RPMI8226 (cell line): Measurements from ENCODE around the gene FAT1.
"Not testable (repeated sequence)": the region's sequence is repeated elsewhere in the genome, so short reads cannot be mapped to it uniquely, and the experiment has no call there.

Source experiments
- DNase-seq: peaks from one replicate; pipeline ENCODE4 v3.0.0-alpha.2; 2015

FAT1 gene, protein sequence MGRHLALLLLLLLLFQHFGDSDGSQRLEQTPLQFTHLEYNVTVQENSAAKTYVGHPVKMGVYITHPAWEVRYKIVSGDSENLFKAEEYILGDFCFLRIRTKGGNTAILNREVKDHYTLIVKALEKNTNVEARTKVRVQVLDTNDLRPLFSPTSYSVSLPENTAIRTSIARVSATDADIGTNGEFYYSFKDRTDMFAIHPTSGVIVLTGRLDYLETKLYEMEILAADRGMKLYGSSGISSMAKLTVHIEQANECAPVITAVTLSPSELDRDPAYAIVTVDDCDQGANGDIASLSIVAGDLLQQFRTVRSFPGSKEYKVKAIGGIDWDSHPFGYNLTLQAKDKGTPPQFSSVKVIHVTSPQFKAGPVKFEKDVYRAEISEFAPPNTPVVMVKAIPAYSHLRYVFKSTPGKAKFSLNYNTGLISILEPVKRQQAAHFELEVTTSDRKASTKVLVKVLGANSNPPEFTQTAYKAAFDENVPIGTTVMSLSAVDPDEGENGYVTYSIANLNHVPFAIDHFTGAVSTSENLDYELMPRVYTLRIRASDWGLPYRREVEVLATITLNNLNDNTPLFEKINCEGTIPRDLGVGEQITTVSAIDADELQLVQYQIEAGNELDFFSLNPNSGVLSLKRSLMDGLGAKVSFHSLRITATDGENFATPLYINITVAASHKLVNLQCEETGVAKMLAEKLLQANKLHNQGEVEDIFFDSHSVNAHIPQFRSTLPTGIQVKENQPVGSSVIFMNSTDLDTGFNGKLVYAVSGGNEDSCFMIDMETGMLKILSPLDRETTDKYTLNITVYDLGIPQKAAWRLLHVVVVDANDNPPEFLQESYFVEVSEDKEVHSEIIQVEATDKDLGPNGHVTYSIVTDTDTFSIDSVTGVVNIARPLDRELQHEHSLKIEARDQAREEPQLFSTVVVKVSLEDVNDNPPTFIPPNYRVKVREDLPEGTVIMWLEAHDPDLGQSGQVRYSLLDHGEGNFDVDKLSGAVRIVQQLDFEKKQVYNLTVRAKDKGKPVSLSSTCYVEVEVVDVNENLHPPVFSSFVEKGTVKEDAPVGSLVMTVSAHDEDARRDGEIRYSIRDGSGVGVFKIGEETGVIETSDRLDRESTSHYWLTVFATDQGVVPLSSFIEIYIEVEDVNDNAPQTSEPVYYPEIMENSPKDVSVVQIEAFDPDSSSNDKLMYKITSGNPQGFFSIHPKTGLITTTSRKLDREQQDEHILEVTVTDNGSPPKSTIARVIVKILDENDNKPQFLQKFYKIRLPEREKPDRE (N-terminal part only)

GRCh38 chr4:186723292-186724057 lies at the start of gene FAT1:
TSS of gene FAT1 (minus strand) at chr4:186723856. CDS start at chr4:186709827, 14,029 bp downstream.
- DNase-seq = no peak

GRCh38 chr4:186772936-186773487 lies 49.4 kb upstream of the FAT1 start:
- no peak for DNase-seq

DNA sequence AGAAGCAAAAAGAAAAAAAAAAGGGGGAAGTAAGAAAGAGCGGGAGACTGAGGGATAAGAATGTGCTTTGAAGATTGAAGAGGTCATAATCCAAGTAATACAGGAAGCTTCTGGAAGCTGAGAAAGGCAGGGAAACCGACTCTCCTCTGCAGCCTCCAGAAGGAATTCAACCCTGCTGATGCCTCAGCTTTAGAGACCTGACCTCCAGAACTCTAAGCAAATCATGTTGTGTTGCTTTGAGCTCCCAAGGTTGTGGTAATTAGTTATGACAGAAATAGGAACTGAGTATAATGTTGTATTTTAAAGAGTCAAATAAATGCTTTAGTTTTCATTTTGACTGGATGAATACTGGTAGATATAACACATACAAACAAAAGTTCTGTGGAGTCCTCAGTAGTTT lies 48.0 kb upstream of the FAT1 start:
- DNase-seq = no peak

DNA sequence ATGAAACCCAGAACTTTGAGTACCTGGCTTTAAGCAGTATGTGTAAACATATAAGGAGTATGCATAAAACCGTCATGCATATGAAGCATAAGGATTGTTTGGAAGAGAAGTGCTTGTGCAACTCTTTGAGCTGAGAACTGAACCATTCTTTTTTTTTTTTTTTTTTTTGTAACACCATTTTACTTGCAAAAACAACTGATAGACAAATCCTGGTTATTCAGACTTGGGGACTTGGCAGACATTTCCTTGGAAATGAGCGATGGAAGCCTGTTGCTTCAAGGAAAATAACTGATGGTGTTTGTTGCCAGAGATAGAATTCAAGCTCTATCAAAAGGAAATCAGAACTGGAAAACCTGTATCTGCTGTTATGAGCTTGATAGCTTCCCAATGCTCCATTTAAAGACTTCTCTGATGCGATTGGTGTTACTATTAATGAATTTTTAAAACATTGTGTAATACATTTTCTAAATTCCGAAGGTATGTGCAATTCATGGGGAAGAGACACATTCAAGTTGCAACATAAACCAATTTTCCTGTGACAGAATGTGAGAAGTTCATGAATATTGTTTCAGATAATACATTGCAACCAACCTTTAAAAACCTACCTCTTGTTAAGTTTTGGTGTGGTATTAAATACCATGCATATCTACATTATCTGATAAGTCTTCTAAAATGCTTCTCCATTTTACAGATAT lies 47.0 kb upstream of the FAT1 start:
- DNase-seq = no peak

- DNase-seq = no peak
Observed at GRCh38 chr4:186767794-186768193, 44.1 kb upstream of the FAT1 start.

DNA sequence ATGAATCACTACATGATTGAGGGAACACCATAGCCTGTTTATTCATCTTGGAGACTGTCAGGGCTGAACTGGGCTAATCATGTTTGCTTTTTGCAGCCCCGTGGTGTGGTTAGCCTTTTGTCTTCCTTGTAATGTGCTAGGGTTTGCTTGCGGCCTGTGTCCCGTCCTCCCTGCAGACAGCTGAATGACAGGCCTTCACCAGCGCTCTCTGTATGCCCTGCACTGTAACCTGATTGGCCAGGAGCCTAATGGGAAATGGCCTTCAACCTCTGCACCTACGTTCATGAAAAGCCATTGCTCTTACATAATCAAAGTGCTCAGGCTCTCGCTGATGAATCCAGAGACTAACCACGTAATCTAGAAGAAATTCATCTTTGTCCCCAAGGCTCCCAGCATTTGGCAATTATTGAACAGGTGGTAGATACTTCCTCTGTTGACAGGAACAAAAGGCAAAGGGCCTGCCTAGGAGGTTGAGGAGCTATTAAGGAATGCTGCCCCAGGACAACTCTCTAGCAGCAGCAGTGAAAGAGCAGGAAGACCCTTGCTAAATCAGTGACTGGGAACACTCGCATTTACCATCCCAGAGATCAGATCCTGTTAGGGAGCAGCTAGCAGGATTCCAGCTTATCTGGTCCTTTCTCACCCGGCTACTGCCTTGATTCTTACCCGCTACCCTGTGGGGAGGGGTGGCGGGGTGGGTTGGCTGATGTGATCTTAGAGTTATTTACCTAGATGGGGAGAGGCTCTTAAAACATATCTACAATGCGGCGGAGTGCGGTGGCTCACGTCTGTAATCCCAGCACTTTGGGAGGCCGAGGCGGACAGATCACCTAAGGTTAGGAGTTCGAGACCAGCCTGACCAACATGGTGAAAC lies 42.3 kb upstream of the FAT1 start:
- DNase-seq = no peak

- peak; percentile 7 for DNase-seq
Observed at GRCh38 chr4:186765138-186765537, 41.5 kb upstream of the FAT1 start.

DNA sequence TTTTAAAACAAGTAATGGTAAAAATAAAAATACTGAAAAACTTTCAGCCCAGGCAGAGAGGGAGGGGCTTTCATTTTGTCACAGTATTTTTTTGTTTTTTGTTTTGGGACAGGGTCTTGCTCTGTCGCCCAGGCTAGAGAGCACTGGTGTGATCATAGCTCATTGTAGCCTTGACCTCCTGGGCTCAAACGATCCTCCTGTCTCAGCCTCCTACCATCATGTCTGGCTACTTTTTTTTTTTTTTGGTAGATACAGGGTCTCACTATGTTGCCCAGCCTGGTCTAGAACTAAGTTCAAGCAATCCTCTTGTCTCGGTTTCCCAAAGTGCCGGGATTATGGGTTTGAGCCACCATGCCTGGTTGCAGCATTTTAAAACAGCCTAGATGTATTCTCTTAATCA lies 40.8 kb upstream of the FAT1 start:
- no peak for DNase-seq

- no peak for DNase-seq
Observed at GRCh38 chr4:186762865-186763264, 39.2 kb upstream of the FAT1 start.

GRCh38 chr4:186762361-186762760 lies 38.7 kb upstream of the FAT1 start:
- DNase-seq = no peak

DNA sequence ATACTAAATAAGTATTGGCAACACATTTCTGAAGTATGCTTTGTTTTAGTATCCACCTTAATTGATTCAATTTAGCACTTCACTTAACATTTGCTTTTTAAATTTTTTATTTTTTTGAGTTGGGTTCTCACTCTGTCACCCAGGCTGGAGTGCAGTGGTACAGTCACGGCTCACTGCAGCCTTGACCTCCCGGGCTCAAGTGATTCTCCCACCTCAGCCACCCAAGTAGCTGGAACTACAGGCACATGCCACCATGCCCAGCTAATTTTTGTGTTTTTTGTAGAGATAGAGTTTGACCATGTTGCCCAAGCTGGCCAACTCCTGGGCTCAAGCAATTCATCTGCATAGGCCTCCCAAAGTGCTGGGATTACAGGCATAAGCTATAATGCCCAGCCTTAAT lies 38.3 kb upstream of the FAT1 start:
- DNase-seq = not testable (repeated sequence)

- DNase-seq = no peak
Observed at GRCh38 chr4:186761393-186761792, 37.7 kb upstream of the FAT1 start.

DNA sequence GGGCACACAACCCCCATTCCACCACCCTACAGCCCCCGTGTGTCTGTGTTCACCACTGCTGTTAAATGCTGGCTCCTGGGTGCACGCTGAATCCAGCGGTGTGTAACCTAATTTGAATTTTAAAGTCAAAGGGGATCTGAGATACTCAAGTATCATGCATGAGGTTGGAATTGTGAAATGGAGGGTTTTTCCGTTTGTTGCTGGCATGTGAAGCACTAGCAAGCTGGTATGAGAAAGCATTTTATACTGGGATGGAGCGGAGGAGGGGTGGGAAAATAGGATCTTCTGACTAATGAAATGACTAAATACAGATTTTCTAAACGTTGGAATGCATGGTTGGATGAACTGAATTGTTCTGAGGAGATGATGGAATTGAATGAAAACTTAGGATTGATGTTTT lies 36.9 kb upstream of the FAT1 start:
- DNase-seq = no peak

- DNase-seq = no peak
Observed at GRCh38 chr4:186759990-186760389, 36.3 kb upstream of the FAT1 start.

GRCh38 chr4:186758929-186759682 lies 35.5 kb upstream of the FAT1 start:
- DNase-seq = no peak

DNA sequence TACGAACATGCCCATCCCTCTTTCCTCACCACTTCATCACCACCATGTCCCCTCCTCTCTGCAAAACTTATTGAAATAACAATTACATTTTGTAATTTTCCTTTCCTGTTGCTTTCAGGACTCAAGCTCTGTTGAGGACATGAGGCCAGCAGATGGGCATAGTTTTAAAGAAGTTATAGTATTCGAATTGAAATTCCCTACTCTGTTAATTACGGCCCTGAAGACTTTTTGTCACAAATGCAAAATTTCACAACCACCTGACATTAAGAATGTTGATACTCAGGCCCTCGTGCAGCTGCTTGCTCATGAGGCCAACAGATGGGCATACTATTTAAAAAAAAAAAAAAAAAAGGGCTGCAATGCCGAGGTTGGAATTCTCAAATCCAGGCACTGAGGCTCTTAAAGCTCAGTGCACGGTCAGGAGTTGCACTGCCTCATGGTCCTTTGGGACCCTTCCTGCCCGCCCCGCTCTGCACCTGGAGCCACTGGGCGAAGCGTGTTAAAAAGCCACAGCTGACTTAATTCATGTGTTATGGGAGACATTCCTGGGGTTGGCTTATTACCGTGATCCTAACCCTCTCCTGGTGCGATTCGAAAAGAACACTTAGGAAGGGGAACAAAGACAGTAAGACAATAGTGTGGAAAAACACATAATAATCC lies 34.2 kb upstream of the FAT1 start:
- no peak for DNase-seq

DNA sequence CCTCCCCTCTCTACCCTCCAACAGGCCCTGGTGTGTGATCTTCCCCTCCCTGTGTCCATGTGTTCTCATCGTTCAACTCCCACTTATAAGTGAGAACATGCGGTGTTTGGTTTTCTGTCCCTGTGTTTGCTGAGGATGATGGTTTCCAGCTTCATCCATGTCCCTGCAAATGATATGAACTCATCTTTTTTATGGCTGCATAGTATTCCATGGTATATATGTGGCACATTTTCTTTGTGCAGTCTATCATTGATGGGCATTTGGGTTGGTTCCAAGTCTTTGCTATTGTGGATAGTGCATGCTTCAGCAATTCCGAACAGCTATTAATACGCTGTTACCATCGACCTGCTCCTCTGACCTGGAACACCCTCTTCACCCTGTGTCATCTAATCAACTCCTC lies 32.9 kb upstream of the FAT1 start:
- not testable (repeated sequence) for DNase-seq

- no peak for DNase-seq
Observed at GRCh38 chr4:186755550-186756519, 32.2 kb upstream of the FAT1 start.
